ENCODE measurements around the gene KANK2.

KANK2 gene

GRCh38 chr19:11177592-11177991, 19.8 kb downstream of the KANK2 start:
- in situ Hi-C loops (cut with HindIII; ENCODE audit: low pct_ligation_motif_present, low sequenced_read_pairs): no loop called here
- Histone ChIP-seq H3K27me3 (replicated peaks) (no peaks in the 10 kb centered on the region), H3K36me3 (replicated peaks) (peaks cover 32% of the 10 kb centered on the region), H3K27ac (no peak overlapping the region), H3K4me3 (ENCODE audit: low read depth, low read length) (no peak overlapping the region)
- TF ChIP-seq, protein P1, sequence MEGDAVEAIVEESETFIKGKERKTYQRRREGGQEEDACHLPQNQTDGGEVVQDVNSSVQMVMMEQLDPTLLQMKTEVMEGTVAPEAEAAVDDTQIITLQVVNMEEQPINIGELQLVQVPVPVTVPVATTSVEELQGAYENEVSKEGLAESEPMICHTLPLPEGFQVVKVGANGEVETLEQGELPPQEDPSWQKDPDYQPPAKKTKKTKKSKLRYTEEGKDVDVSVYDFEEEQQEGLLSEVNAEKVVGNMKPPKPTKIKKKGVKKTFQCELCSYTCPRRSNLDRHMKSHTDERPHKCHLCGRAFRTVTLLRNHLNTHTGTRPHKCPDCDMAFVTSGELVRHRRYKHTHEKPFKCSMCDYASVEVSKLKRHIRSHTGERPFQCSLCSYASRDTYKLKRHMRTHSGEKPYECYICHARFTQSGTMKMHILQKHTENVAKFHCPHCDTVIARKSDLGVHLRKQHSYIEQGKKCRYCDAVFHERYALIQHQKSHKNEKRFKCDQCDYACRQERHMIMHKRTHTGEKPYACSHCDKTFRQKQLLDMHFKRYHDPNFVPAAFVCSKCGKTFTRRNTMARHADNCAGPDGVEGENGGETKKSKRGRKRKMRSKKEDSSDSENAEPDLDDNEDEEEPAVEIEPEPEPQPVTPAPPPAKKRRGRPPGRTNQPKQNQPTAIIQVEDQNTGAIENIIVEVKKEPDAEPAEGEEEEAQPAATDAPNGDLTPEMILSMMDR (IDR thresholded peaks at IDR 0.05; ENCODE audit: low read depth, low read length, missing control alignments): no peak
- no peak for DNase-seq

GRCh38 chr19:11176466-11177193, 20.7 kb downstream of the KANK2 start:
- in situ Hi-C loops (cut with HindIII; ENCODE audit: low pct_ligation_motif_present, low sequenced_read_pairs): no loop called here
- H3K27me3 ChIP-seq (replicated peaks): no peaks in the 10 kb centered on the region
- H3K27ac ChIP-seq: no peak overlapping the region
- TF ChIP-seq, protein P1 (IDR thresholded peaks at IDR 0.05; ENCODE audit: low read depth, low read length, missing control alignments): no peak
- no peak for DNase-seq
- no peak overlapping the region for H3K4me3 ChIP-seq (ENCODE audit: low read depth, low read length)
- H3K36me3 ChIP-seq (replicated peaks): peaks cover 35% of the 10 kb centered on the region

- Histone ChIP-seq H3K27me3 (replicated peaks) (no peaks in the 10 kb centered on the region), H3K36me3 (replicated peaks) (peaks cover 35% of the 10 kb centered on the region), H3K4me3 (ENCODE audit: low read depth, low read length) (no peak overlapping the region), H3K27ac (no peak overlapping the region)
- no peak for DNase-seq
- TF ChIP-seq, protein P1 (IDR thresholded peaks at IDR 0.05; ENCODE audit: low read depth, low read length, missing control alignments): no peak
- in situ Hi-C loops (cut with HindIII; ENCODE audit: low pct_ligation_motif_present, low sequenced_read_pairs): no loop called here
Measured at GRCh38 chr19:11175920-11176319, 21.4 kb downstream of the KANK2 start.

GRCh38 chr19:11174336-11174735, 23.0 kb downstream of the KANK2 start:
- no peaks in the 10 kb centered on the region for H3K27me3 ChIP-seq (replicated peaks)
- in situ Hi-C loops (cut with HindIII; ENCODE audit: low pct_ligation_motif_present, low sequenced_read_pairs): no loop called here
- H3K4me3 ChIP-seq (ENCODE audit: low read depth, low read length): no peak overlapping the region
- H3K36me3 ChIP-seq (replicated peaks): peaks cover 45% of the 10 kb centered on the region
- TF ChIP-seq, protein P1 (IDR thresholded peaks at IDR 0.05; ENCODE audit: low read depth, low read length, missing control alignments): no peak
- no peak for DNase-seq
- H3K27ac ChIP-seq: no peak overlapping the region

- TF ChIP-seq, protein P1 (IDR thresholded peaks at IDR 0.05; ENCODE audit: low read depth, low read length, missing control alignments): no peak
- H3K27ac ChIP-seq: no peak overlapping the region
- no peaks in the 10 kb centered on the region for H3K27me3 ChIP-seq (replicated peaks)
- in situ Hi-C loops (cut with HindIII; ENCODE audit: low pct_ligation_motif_present, low sequenced_read_pairs): no loop called here
- no peak for DNase-seq
- H3K36me3 ChIP-seq (replicated peaks): peaks cover 48% of the 10 kb centered on the region
- no peak overlapping the region for H3K4me3 ChIP-seq (ENCODE audit: low read depth, low read length)
Measured at GRCh38 chr19:11173516-11174155, 23.7 kb downstream of the KANK2 start.
